Sigmoid colon (tissue), 7 donors: ENCODE measurements around the gene TXNDC11. TPM values are rescaled to one million over a fixed set of nuclear protein-coding genes. Genes with fewer than 3 reads are reported as not detected.

ENCODE experiments used
- DNase-seq: peaks from one replicate; pipeline ENCODE4 v3.0.0-alpha.2; 2019
- H3K27ac ChIP-seq, 4 donors: fragments of 200-600 bp; sonication (generic); one replicate each; pipeline ENCODE4 v1.5.1; 2016 to 2019; ENCODE audit warnings: mild to moderate bottlenecking in 1 of 4
- H3K27me3 ChIP-seq, 3 donors: fragments of 200-600 bp; sonication (generic); one replicate each; pipeline ENCODE4 v1.5.1; 2019; ENCODE audit warnings: mild to moderate bottlenecking in 1 of 3
- H3K36me3 ChIP-seq, 4 donors: fragments of 200-600 bp; sonication (generic); one replicate each; pipeline ENCODE4 v1.5.1; 2016 to 2019
- H3K4me1 ChIP-seq, 4 donors: fragments of 200-600 bp; sonication (generic); one replicate each; pipeline ENCODE4 v1.5.1; 2017 to 2019
- H3K4me3 ChIP-seq, 4 donors: fragments of 200-600 bp; sonication (generic); one replicate each; pipeline ENCODE4 v1.5.1; 2017 to 2019; ENCODE audit warnings: mild to moderate bottlenecking in 2 of 4, moderate library complexity in 1 of 4
- H3K9me3 ChIP-seq, 4 donors: fragments of 200-600 bp in 3 of 4; sonication (generic) in 3 of 4; one replicate each; pipeline versions ENCODE4 v1.5.1 to v1.6.1; 2013 to 2019
- CTCF ChIP-seq, 4 experiments: fragments of 450-650 bp in 3 of 4; fragments of 200-600 bp in 1 of 4; IDR thresholded peaks; one replicate each; pipeline ENCODE4 v1.5.1; 2016 to 2019; ENCODE audit warnings: antibody characterized with exemption in 4 of 4, mild to moderate bottlenecking in 3 of 4, moderate library complexity in 2 of 4
- EP300 ChIP-seq, 4 donors: sonication (generic); formaldehyde crosslinking; IDR thresholded peaks; one replicate each; pipeline ENCODE4 v1.6.1; 2017; ENCODE audit warnings: antibody characterized with exemption in 4 of 4
- POLR2A ChIP-seq, 2 donors: fragments of 450-650 bp; IDR thresholded peaks; one replicate each; pipeline ENCODE4 v1.6.1; 2016; ENCODE audit warnings: antibody characterized with exemption in 2 of 2, mild to moderate bottlenecking in 2 of 2, moderate library complexity in 2 of 2
- POLR2AphosphoS5 ChIP-seq, 4 donors: sonication (generic); formaldehyde crosslinking; IDR thresholded peaks; one replicate each; pipeline ENCODE4 v1.6.1; 2017; ENCODE audit warnings: antibody characterized with exemption in 4 of 4
- WGBS, 2 donors: extraction: QIAGEN DNeasy Blood & Tissue Kit; methylation state at CpG; one replicate each; pipeline ENCODE4 v1.1.7; 2013; 5-methylcytosine and 5-hydroxymethylcytosine counted together
- intact Hi-C: fragments of 100-400 bp; cut with DNase I; formaldehyde crosslinking; loops from one replicate; pipeline ENCODE4 v1.15.1; 2023
- polyA plus RNA-seq, 3 donors: library from polyadenylated mRNA; stranded (reverse); fragments of 200-250 nt; gene quantifications; one replicate each; pipeline ENCODE4 v1.2.3, GENCODE V29; 2013
- total RNA-seq, 4 donors: library from RNA; depleted of rRNA; stranded (reverse); fragments of >200 nt; gene quantifications; one replicate each; pipeline ENCODE4 v1.1.0, GENCODE V29; 2016
- donor health status: healthy with polysubstance abuse.
- donor health status: Bipolar disorder and iron deficiency.
- donor health status: healthy.

Gene TXNDC11
- total and polyA plus RNA-seq, 7 donors: 25.3 to 54.0 (median 34.9) TPM

DNA sequence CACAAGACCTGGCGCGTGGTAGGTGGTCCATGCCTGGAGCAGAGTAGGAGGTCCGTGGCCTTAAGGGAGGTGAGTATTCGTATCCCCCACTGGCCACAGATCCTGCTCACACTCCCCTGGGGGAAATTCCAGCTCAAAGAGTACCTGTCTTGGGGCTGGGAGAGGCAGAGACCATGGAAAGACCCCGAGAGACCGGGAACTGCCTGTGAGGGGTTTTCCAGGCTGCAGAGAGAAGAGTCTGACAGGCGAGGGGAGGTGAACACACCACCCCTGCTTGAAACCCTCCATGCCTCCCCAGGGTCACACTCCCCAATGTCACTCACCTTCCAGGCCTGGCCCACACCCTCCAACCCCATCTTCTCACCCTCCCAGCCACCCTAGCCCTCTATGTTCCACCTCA, 87.0 kb downstream of the TXNDC11 start:
- no peak for TF ChIP-seq EP300 (IDR thresholded peaks at IDR 0.05)
- TF ChIP-seq POLR2AphosphoS5 (IDR thresholded peaks at IDR 0.05): no peak
- TF ChIP-seq CTCF (IDR thresholded peaks at IDR 0.05): no peak
- no peak for TF ChIP-seq POLR2A (IDR thresholded peaks at IDR 0.05)
- Histone ChIP-seq H3K9me3 (no peaks in the 10 kb centered on the region), H3K4me1 (no peaks in the 10 kb centered on the region), H3K27ac (no peak overlapping the region), H3K4me3 (no peak overlapping the region), H3K27me3 (no peaks in the 10 kb centered on the region), H3K36me3 (no peaks in the 10 kb centered on the region)
- DNase-seq: no peak
- WGBS, 2 donors: 88 to 95% methylated on average over 7 of the region's 7 CpGs
- intact Hi-C loops: no loop called here

DNA sequence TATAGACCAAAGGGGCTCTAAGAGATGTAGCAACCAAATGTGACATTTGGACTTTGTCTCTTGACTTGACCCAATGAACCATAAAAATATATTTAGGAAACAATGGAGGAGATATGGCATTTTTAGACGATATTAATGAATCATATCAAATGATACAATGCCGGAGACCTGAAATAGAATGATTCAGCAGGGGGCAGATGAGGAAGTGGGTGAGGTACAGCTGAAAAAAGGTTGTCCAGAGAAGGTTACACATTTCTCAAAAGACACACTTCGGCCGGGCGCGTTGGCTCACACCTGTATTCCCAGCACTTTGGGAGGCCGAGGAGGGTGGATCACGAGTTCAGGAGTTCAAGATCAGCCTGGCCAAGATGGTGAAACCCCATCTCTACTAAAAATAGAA, 90.9 kb downstream of the TXNDC11 start:
- Histone ChIP-seq H3K4me1 (no peaks in the 10 kb centered on the region), H3K9me3 (no peaks in the 10 kb centered on the region), H3K27me3 (no peaks in the 10 kb centered on the region), H3K4me3 (no peak overlapping the region), H3K27ac (no peak overlapping the region), H3K36me3 (no peaks in the 10 kb centered on the region)
- WGBS, 2 donors: 77 to 82% methylated on average over 8 of the region's 8 CpGs
- no peak for DNase-seq
- intact Hi-C loops: no loop called here
- no peak for TF ChIP-seq POLR2A (IDR thresholded peaks at IDR 0.05)
- no peak for TF ChIP-seq EP300 (IDR thresholded peaks at IDR 0.05)
- no peak for TF ChIP-seq POLR2AphosphoS5 (IDR thresholded peaks at IDR 0.05)
- TF ChIP-seq CTCF (IDR thresholded peaks at IDR 0.05): no peak

- no peaks in the 10 kb centered on the region for H3K27me3 ChIP-seq
- TF ChIP-seq POLR2A (IDR thresholded peaks at IDR 0.05) (no peak), POLR2AphosphoS5 (IDR thresholded peaks at IDR 0.05) (no peak), EP300 (IDR thresholded peaks at IDR 0.05) (no peak), CTCF (IDR thresholded peaks at IDR 0.05) (no peak)
- H3K4me3 ChIP-seq: no peak overlapping the region
- H3K36me3 ChIP-seq: no peaks in the 10 kb centered on the region
- intact Hi-C loops: no loop called here
- H3K4me1 ChIP-seq: no peaks in the 10 kb centered on the region
- H3K27ac ChIP-seq: no peak overlapping the region
- WGBS, 2 donors: 81 to 84% methylated on average over 18 of the region's 18 CpGs
- DNase-seq: no peak
- H3K9me3 ChIP-seq: no peaks in the 10 kb centered on the region
Observed at GRCh38 chr16:11650641-11651591, 91.7 kb downstream of the TXNDC11 start.

- intact Hi-C loops: no loop called here
- no peaks in the 10 kb centered on the region for H3K36me3 ChIP-seq
- no peaks in the 10 kb centered on the region for H3K27me3 ChIP-seq
- DNase-seq: no peak
- WGBS, 2 donors: 57 to 78% methylated on average over 7 of the region's 7 CpGs
- no peaks in the 10 kb centered on the region for H3K4me1 ChIP-seq
- no peaks in the 10 kb centered on the region for H3K9me3 ChIP-seq
- no peak overlapping the region for H3K27ac ChIP-seq
- TF ChIP-seq POLR2A (IDR thresholded peaks at IDR 0.05): no peak
- no peak for TF ChIP-seq CTCF (IDR thresholded peaks at IDR 0.05)
- TF ChIP-seq EP300 (IDR thresholded peaks at IDR 0.05): no peak
- TF ChIP-seq POLR2AphosphoS5 (IDR thresholded peaks at IDR 0.05): no peak
- H3K4me3 ChIP-seq: no peak overlapping the region
Observed at GRCh38 chr16:11649276-11649675, 93.4 kb downstream of the TXNDC11 start.
